DOHH2 (cell line): Measurements from ENCODE around the gene EBPL.

ENCODE experiments used
- H3F3A ChIP-seq: fragments of 200-600 bp; sonication (generic), shearing (Covaris generic); 2 replicates; pipeline ENCODE4 v1.6.0; 2016; ENCODE audit warnings: antibody characterized with exemption, mild to moderate bottlenecking; ENCODE audit not compliant: control insufficient read depth, insufficient read depth
- H3K27ac ChIP-seq: fragments of 200-600 bp; sonication (generic); 2 replicates; pipeline ENCODE4 v1.5.1; 2014; ENCODE audit warnings: low read depth, mild to moderate bottlenecking, low read length, moderate library complexity
- H3K27me3 ChIP-seq: fragments of 200-600 bp; sonication (generic); 2 replicates; pipeline ENCODE4 v1.6.1; 2014; ENCODE audit warnings: mild to moderate bottlenecking, low read length, mixed read lengths; ENCODE audit not compliant: control insufficient read depth
- H3K36me3 ChIP-seq: fragments of 200-600 bp; sonication (generic); 2 replicates; pipeline ENCODE4 v1.6.1; 2014; ENCODE audit warnings: mild to moderate bottlenecking, low read length, moderate library complexity, mixed read lengths; ENCODE audit not compliant: control insufficient read depth
- H3K4me1 ChIP-seq: fragments of 200-600 bp; sonication (generic); 2 replicates; pipeline ENCODE4 v1.6.1; 2014; ENCODE audit warnings: mild to moderate bottlenecking, low read length, mixed read lengths; ENCODE audit not compliant: control insufficient read depth
- H3K4me2 ChIP-seq: fragments of 200-600 bp; sonication (generic); 2 replicates; pipeline ENCODE4 v1.6.0; 2014; ENCODE audit warnings: mild to moderate bottlenecking, low read length, moderate library complexity
- H3K4me3 ChIP-seq: fragments of 200-600 bp; sonication (generic); 2 replicates; pipeline ENCODE4 v1.5.1; 2014; ENCODE audit warnings: mild to moderate bottlenecking, low read length, mixed read lengths
- H3K79me2 ChIP-seq: fragments of 200-600 bp; sonication (generic); 2 replicates; pipeline ENCODE4 v1.6.1; 2014; ENCODE audit warnings: mild to moderate bottlenecking, low read length, mixed read lengths; ENCODE audit not compliant: control insufficient read depth
- H3K9me2 ChIP-seq: fragments of 200-600 bp; sonication (generic); replicated peaks from 2 replicates; pipeline ENCODE4 v1.6.1; 2014; ENCODE audit warnings: mild to moderate bottlenecking, low read length, mixed read lengths; ENCODE audit not compliant: control insufficient read depth
- H3K9me3 ChIP-seq: fragments of 200-600 bp; sonication (generic); 2 replicates; pipeline ENCODE4 v1.6.1; 2014; ENCODE audit warnings: antibody characterized with exemption, low read length, mixed read lengths; ENCODE audit not compliant: control insufficient read depth, insufficient read depth
- H4K20me1 ChIP-seq: fragments of 200-600 bp; sonication (generic); 2 replicates; pipeline ENCODE4 v1.6.0; 2014; ENCODE audit warnings: low read depth, mild to moderate bottlenecking, antibody characterized with exemption, low read length, moderate library complexity; ENCODE audit not compliant: control insufficient read depth, insufficient read depth
- EZH2phosphoT487 ChIP-seq: fragments of 200-600 bp; sonication (generic); IDR thresholded peaks from 2 replicates; pipeline ENCODE4 v1.6.1; 2017; ENCODE audit warnings: borderline replicate concordance, mild to moderate bottlenecking, antibody characterized with exemption, low read length, moderate library complexity, mixed read lengths
- TF ChIP-seq, protein P1 (sequence below): fragments of 200-600 bp; sonication (generic); IDR thresholded peaks from one replicate; pipeline ENCODE4 v1.5.1; 2014; ENCODE audit warnings: antibody characterized with exemption, mild to moderate bottlenecking, low read depth, low read length; ENCODE audit not compliant: poor library complexity, severe bottlenecking

EBPL gene

DNA sequence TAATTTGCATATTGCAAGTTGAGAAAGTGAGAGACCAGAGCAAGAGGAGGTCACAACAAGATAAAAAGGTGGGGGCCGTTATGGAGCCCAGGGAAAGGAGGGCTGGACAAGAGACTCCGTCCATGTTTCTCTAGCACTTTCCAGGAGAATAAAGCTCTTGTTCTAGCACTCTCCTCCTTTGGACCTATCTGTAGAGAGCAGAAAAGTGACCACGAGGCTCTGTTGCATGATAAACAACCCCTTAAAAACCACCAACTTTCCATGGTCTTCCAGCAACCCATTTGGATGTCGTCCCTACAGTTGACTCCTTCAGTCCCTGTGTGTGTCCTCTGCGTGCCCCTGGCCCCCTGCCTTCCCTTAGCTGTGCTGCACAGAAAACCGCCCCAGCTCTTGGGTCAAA, 67.1 kb downstream of the EBPL start:
- peaks cover 77% of the 10 kb centered on the region for H3K4me1 ChIP-seq
- H3K9me3 ChIP-seq = no peaks in the 10 kb centered on the region
- H3K27ac ChIP-seq = peak overlapping the region; percentile 92
- peak overlapping the region; percentile 41 for H3K4me2 ChIP-seq
- peak overlapping the region; percentile 31 for H3K4me3 ChIP-seq
- no peaks in the 10 kb centered on the region for H4K20me1 ChIP-seq
- no peaks in the 10 kb centered on the region for H3K27me3 ChIP-seq
- no peaks in the 10 kb centered on the region for H3K9me2 ChIP-seq
- H3F3A ChIP-seq = peaks cover 25% of the 10 kb centered on the region
- TF ChIP-seq EZH2phosphoT487 = no peak
- TF ChIP-seq, protein P1, sequence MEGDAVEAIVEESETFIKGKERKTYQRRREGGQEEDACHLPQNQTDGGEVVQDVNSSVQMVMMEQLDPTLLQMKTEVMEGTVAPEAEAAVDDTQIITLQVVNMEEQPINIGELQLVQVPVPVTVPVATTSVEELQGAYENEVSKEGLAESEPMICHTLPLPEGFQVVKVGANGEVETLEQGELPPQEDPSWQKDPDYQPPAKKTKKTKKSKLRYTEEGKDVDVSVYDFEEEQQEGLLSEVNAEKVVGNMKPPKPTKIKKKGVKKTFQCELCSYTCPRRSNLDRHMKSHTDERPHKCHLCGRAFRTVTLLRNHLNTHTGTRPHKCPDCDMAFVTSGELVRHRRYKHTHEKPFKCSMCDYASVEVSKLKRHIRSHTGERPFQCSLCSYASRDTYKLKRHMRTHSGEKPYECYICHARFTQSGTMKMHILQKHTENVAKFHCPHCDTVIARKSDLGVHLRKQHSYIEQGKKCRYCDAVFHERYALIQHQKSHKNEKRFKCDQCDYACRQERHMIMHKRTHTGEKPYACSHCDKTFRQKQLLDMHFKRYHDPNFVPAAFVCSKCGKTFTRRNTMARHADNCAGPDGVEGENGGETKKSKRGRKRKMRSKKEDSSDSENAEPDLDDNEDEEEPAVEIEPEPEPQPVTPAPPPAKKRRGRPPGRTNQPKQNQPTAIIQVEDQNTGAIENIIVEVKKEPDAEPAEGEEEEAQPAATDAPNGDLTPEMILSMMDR = no peak
- peaks cover 9% of the 10 kb centered on the region for H3K36me3 ChIP-seq
- H3K79me2 ChIP-seq = peaks cover 16% of the 10 kb centered on the region

DNA sequence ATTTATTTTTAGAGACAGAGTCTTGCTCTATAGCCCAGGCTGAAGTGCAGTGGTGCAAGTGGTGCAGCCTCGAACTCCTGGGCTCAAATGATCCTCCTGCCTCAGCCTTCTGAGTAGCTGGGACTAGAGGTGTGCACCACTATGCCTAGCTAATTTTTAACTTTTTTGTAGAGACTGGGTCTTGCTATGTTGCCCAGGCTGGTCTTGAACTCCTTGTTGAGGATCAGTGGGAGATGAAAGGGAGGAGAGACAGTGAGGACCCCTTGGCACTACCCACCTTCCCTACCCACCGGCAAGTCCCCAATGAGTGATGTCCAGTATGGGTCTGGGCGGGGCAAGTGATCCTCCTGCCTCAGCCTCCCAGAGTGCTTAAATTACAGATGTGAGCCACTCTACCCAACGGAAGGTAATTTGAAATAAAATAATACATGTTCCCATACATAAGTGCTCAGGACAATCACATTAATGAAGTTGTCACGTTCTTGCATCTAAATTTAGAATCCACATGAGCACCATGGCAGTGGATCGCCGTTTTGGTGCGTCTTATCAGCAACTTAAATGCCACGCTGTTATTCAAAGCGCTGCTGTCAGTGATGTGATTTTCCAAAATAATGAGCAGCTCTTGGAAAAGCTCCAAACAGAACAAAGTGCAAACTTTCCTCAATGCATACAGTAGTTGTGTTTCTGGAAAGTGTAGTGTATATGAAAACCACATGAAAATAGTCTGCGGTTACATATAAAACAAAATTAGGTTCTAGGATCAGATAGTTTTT, 68.9 kb downstream of the EBPL start:
- Histone ChIP-seq H4K20me1 (no peaks in the 10 kb centered on the region), H3K9me2 (no peaks in the 10 kb centered on the region), H3K4me1 (peaks cover 84% of the 10 kb centered on the region), H3F3A (peaks cover 25% of the 10 kb centered on the region), H3K79me2 (peaks cover 3% of the 10 kb centered on the region; the same call in 1 of the 2 replicates), H3K9me3 (no peaks in the 10 kb centered on the region), H3K27me3 (no peaks in the 10 kb centered on the region), H3K4me3 (peak overlapping the region; percentile 26; the same call in 1 of the 2 replicates), H3K4me2 (peak overlapping the region; percentile 36), H3K27ac (peak overlapping the region; percentile 92), H3K36me3 (no peaks in the 10 kb centered on the region)
- no peak for TF ChIP-seq EZH2phosphoT487
- TF ChIP-seq, protein P1 = no peak

GRCh38 chr13:49620170-49620621, 71.1 kb downstream of the EBPL start:
- no peaks in the 10 kb centered on the region for H3K27me3 ChIP-seq
- no peaks in the 10 kb centered on the region for H4K20me1 ChIP-seq
- peak overlapping the region; percentile 92 for H3K27ac ChIP-seq
- peaks cover 22% of the 10 kb centered on the region for H3F3A ChIP-seq
- peak overlapping the region; percentile 68 for H3K4me3 ChIP-seq
- TF ChIP-seq, protein P1 = no peak
- no peak for TF ChIP-seq EZH2phosphoT487
- peaks cover 95% of the 10 kb centered on the region for H3K4me1 ChIP-seq
- H3K9me2 ChIP-seq = no peaks in the 10 kb centered on the region
- H3K36me3 ChIP-seq = no peaks in the 10 kb centered on the region; the same call in 1 of the 2 replicates
- H3K79me2 ChIP-seq = peaks cover 3% of the 10 kb centered on the region; the same call in 1 of the 2 replicates
- no peaks in the 10 kb centered on the region for H3K9me3 ChIP-seq
- peak overlapping the region; percentile 74 for H3K4me2 ChIP-seq
